Astrocyte of the spinal cord (primary cell): ENCODE measurements around the gene TEX26.

ENCODE experiments used
- DNase-seq: peaks from one replicate; pipeline ENCODE4 v3.0.0; 2011; ENCODE audit warnings: low read depth, low spot score
- H3K4me3 ChIP-seq: 2 replicates; pipeline ENCODE4 v1.5.1; 2011; ENCODE audit warnings: low read depth, mild to moderate bottlenecking, low read length, moderate library complexity
- CTCF ChIP-seq: IDR thresholded peaks from 2 replicates; pipeline ENCODE4 v1.5.1; 2012; ENCODE audit warnings: low read depth, mild to moderate bottlenecking, low read length, inconsistent platforms
- in situ Hi-C: cut with HindIII; loops from 2 replicates; pipeline ENCODE4 v1.10.0; 2017; ENCODE audit warnings: low sequenced_read_pairs

TEX26 gene

GRCh38 chr13:30997697-30998096, 65.2 kb downstream of the TEX26 start:
- in situ Hi-C loops = no loop called here
- no peak for TF ChIP-seq CTCF
- no peak for DNase-seq
- no peak overlapping the region for H3K4me3 ChIP-seq

GRCh38 chr13:30998136-30999088, 66.0 kb downstream of the TEX26 start:
- no peak for TF ChIP-seq CTCF
- H3K4me3 ChIP-seq = no peak overlapping the region
- DNase-seq = peak; percentile 82
- in situ Hi-C loops = no loop called here

GRCh38 chr13:31000889-31001288, 68.4 kb downstream of the TEX26 start:
- TF ChIP-seq CTCF = no peak
- in situ Hi-C loops = no loop called here
- DNase-seq = no peak
- H3K4me3 ChIP-seq = no peak overlapping the region

- in situ Hi-C loops = no loop called here
- no peak overlapping the region for H3K4me3 ChIP-seq
- no peak for TF ChIP-seq CTCF
- DNase-seq = no peak
Observed at GRCh38 chr13:31001647-31002046, 69.2 kb downstream of the TEX26 start.

GRCh38 chr13:31005066-31005465, 72.6 kb downstream of the TEX26 start:
- no peak for TF ChIP-seq CTCF
- no peak for DNase-seq
- H3K4me3 ChIP-seq = no peak overlapping the region
- in situ Hi-C loops = no loop called here

- in situ Hi-C loops = no loop called here
- no peak overlapping the region for H3K4me3 ChIP-seq
- no peak for TF ChIP-seq CTCF
- no peak for DNase-seq
Observed at GRCh38 chr13:31007417-31007816, 75.0 kb downstream of the TEX26 start.
